Measurements from ENCODE around the gene NAV3. TPM values are rescaled to one million over a fixed set of nuclear protein-coding genes. Genes with fewer than 3 reads are reported as not detected.

Gene NAV3
- total RNA-seq (100 to 1,000 TPM in 1 of 7 donors, 10 to 100 TPM in 6; 39.8 to 111 (median 71.9) TPM), polyA plus RNA-seq (1 to 10 TPM in 2 of 3 donors, under 1 TPM in 1; 0.74 to 5.2 (median 2.1) TPM)
- long read RNA-seq, donor 1, result 0 reads
- long read RNA-seq, donor 2, partial matches to known transcripts, result 0 of 1 reads
- long read RNA-seq, donor 2, other reads (novel, unspliced or antisense), result 0 of 1 reads

- Histone ChIP-seq H3K36me3 (no peaks in the 10 kb centered on the region), H3K4me3 (peak within 1 kb of the TSS in 6 of 8 donors; percentile 22 to 65 (median 34)), H3K27me3 (replicated peaks in 1 of 7) (no peaks in the 10 kb centered on the region), H3K9me3 (peaks cover 0 to 5% (median 0%) of the 10 kb centered on the region in 8 donors), H3K4me1 (peaks cover 0 to 7% (median 5%) of the 10 kb centered on the region in 6 donors), H3K27ac (peak within 1 kb of the TSS; percentile 15 to 82 (median 71))
- TF ChIP-seq POLR2AphosphoS5 (IDR thresholded peaks at IDR 0.05) (peak in 1 of 3 donors; percentile 34), CTCF (IDR thresholded peaks at IDR 0.05 in 8 of 11, conservative IDR thresholded peaks at IDR 0.05 in 3 of 11) (peak in 2 of 11 experiments; percentile 18 to 29), POLR2A (IDR thresholded peaks at IDR 0.05) (peak in 1 of 3 donors; percentile 54)
- intact Hi-C loops (cut with DNase I; ENCODE audit: low total_unique reads), result no loop called here
- no peak for DNase-seq
- WGBS, 5 donors, result 13 to 21% (median 15%) methylated on average over 3 of the region's 3 CpGs
Observed at GRCh38 chr12:77830583-77831351, at the start of gene NAV3. Gene NAV3, plus strand, starts transcription at chr12:77830894. Its CDS starts 568 bp downstream, at chr12:77831462.

GRCh38 chr12:77782034-77782433 is 48.7 kb upstream of the NAV3 start:
- 23 to 50% (median 45%) methylated on average over 2 of the region's 2 CpGs for WGBS, 5 donors
- DNase-seq, result no peak
- TF ChIP-seq POLR2A (IDR thresholded peaks at IDR 0.05) (no peak), POLR2AphosphoS5 (IDR thresholded peaks at IDR 0.05) (no peak), CTCF (IDR thresholded peaks at IDR 0.05 in 8 of 11, conservative IDR thresholded peaks at IDR 0.05 in 3 of 11) (no peak)
- H3K27me3 ChIP-seq (replicated peaks in 1 of 7), result no peaks in the 10 kb centered on the region
- H3K36me3 ChIP-seq, result no peaks in the 10 kb centered on the region
- no peaks in the 10 kb centered on the region for H3K4me1 ChIP-seq
- no peak overlapping the region for H3K27ac ChIP-seq
- no peaks in the 10 kb centered on the region for H3K9me3 ChIP-seq
- no peak overlapping the region for H3K4me3 ChIP-seq
- intact Hi-C loops (cut with DNase I; ENCODE audit: low total_unique reads), result no loop called here

GRCh38 chr12:77782766-77783165 is 47.9 kb upstream of the NAV3 start:
- no peak for TF ChIP-seq POLR2A (IDR thresholded peaks at IDR 0.05)
- TF ChIP-seq POLR2AphosphoS5 (IDR thresholded peaks at IDR 0.05), result no peak
- no peak for TF ChIP-seq CTCF (IDR thresholded peaks at IDR 0.05 in 8 of 11, conservative IDR thresholded peaks at IDR 0.05 in 3 of 11)
- Histone ChIP-seq H3K4me3 (no peak overlapping the region), H3K36me3 (no peaks in the 10 kb centered on the region), H3K27ac (no peak overlapping the region), H3K4me1 (no peaks in the 10 kb centered on the region), H3K27me3 (replicated peaks in 1 of 7) (no peaks in the 10 kb centered on the region), H3K9me3 (peaks cover 0 to 6% (median 2%) of the 10 kb centered on the region in 8 donors)
- WGBS, 5 donors, result 65 to 84% (median 71%) methylated on average over 1 of the region's 1 CpG
- intact Hi-C loops (cut with DNase I; ENCODE audit: low total_unique reads), result no loop called here
- DNase-seq, result no peak

- H3K36me3 ChIP-seq, result no peaks in the 10 kb centered on the region
- TF ChIP-seq POLR2AphosphoS5 (IDR thresholded peaks at IDR 0.05), result no peak
- TF ChIP-seq POLR2A (IDR thresholded peaks at IDR 0.05), result no peak
- TF ChIP-seq CTCF (IDR thresholded peaks at IDR 0.05 in 8 of 11, conservative IDR thresholded peaks at IDR 0.05 in 3 of 11), result no peak
- H3K27me3 ChIP-seq (replicated peaks in 1 of 7), result no peaks in the 10 kb centered on the region
- H3K4me1 ChIP-seq, result no peaks in the 10 kb centered on the region
- peaks cover 0 to 11% (median 3%) of the 10 kb centered on the region in 8 donors for H3K9me3 ChIP-seq
- DNase-seq, result no peak
- intact Hi-C loops (cut with DNase I; ENCODE audit: low total_unique reads), result no loop called here
- no peak overlapping the region for H3K4me3 ChIP-seq
- H3K27ac ChIP-seq, result no peak overlapping the region
Observed at GRCh38 chr12:77785211-77785610, 45.5 kb upstream of the NAV3 start.

Measured in spleen (tissue), 13 donors.